IMR-90 (cell line): Measurements from ENCODE around the gene CLCN4. TPM values are rescaled to one million over a fixed set of nuclear protein-coding genes. Genes with fewer than 3 reads are reported as not detected.

Experiments used
- ATAC-seq: fragments of 200-7000 bp; cut with Tn5 transposase; 2 replicates; pipeline ENCODE4 v1.9.1; 2020; ENCODE audit warnings: low read depth, mild to moderate bottlenecking, moderate library complexity
- BruUV-seq: library from RNA; stranded (reverse); fragments of 400-500 nt; replicated peaks from 2 replicates; lab custom pipeline; 2021; lab: Mats Ljungman, UMichigan
- CTCF ChIA-PET: fragments of 300-600 bp; formaldehyde crosslinking; extraction: SDS; loops from one replicate; lab custom pipeline; 2021; ENCODE audit warnings: antibody characterized with exemption; lab: Yijun Ruan, JAX
- POLR2A ChIA-PET: fragments of 300-600 bp; sonication (Branson Sonifier 250); formaldehyde crosslinking; loops from one replicate; lab custom pipeline; 2022; ENCODE audit warnings: antibody characterized with exemption; ENCODE audit not compliant: unreplicated experiment; lab: Charles Lee
- DNase-seq: peaks from one replicate; pipeline ENCODE4 v3.0.0; 2013
- H2AFZ ChIP-seq: replicated peaks from 2 replicates; pipeline ENCODE3; 2013; ENCODE audit warnings: low read length, mild to moderate bottlenecking; ENCODE audit not compliant: poor library complexity
- H2AK5ac ChIP-seq: 2 replicates; pipeline ENCODE4 v1.6.1; 2013; ENCODE audit warnings: low read depth, low read length, inconsistent platforms
- H2AK9ac ChIP-seq: replicated peaks from 2 replicates; pipeline ENCODE3; 2013; ENCODE audit warnings: mild to moderate bottlenecking, low read depth, low read length, moderate library complexity; ENCODE audit not compliant: poor library complexity
- H2BK120ac ChIP-seq: 2 replicates; pipeline ENCODE4 v1.6.1; 2013; ENCODE audit warnings: low read depth, low read length, inconsistent platforms
- H2BK15ac ChIP-seq: 3 replicates; pipeline ENCODE4 v1.6.1; 2013; ENCODE audit warnings: low read depth, low read length, inconsistent platforms
- H2BK20ac ChIP-seq: 2 replicates; pipeline ENCODE4 v1.6.1; 2013; ENCODE audit warnings: low read depth, mild to moderate bottlenecking, inconsistent platforms, low read length, moderate library complexity
- H2BK5ac ChIP-seq: 2 replicates; pipeline ENCODE4 v1.6.1; 2013; ENCODE audit warnings: mild to moderate bottlenecking, low read depth, low read length, inconsistent platforms; ENCODE audit not compliant: poor library complexity, severe bottlenecking
- H3K14ac ChIP-seq: replicated peaks from 2 replicates; pipeline ENCODE4 v1.6.1; 2013; ENCODE audit warnings: low read depth, low read length, inconsistent platforms
- H3K18ac ChIP-seq: 2 replicates; pipeline ENCODE4 v1.6.1; 2013; ENCODE audit warnings: low read depth, low read length, control low read depth
- H3K23ac ChIP-seq: 2 replicates; pipeline ENCODE4 v1.6.1; 2013; ENCODE audit warnings: low read depth, low read length, inconsistent platforms
- H3K27ac ChIP-seq: 2 replicates; pipeline ENCODE4 v1.5.1; 2013; ENCODE audit warnings: mild to moderate bottlenecking, control low read depth, low read length; ENCODE audit not compliant: insufficient read depth
- H3K27me3 ChIP-seq: 2 replicates; pipeline ENCODE4 v1.6.1; 2013; ENCODE audit warnings: low read length; ENCODE audit not compliant: control insufficient read depth, insufficient read depth
- H3K36me3 ChIP-seq: 2 replicates; pipeline ENCODE4 v1.6.1; 2013; ENCODE audit warnings: low read length, mixed read lengths; ENCODE audit not compliant: control insufficient read depth, insufficient read depth
- H3K4ac ChIP-seq: 2 replicates; pipeline ENCODE4 v1.6.1; 2013; ENCODE audit warnings: low read depth, low read length, inconsistent platforms
- H3K4me1 ChIP-seq: 2 replicates; pipeline ENCODE4 v1.6.1; 2013; ENCODE audit warnings: low read length, mixed read lengths; ENCODE audit not compliant: control insufficient read depth, insufficient read depth
- H3K4me2 ChIP-seq: 2 replicates; pipeline ENCODE4 v1.6.1; 2013; ENCODE audit warnings: low read depth, mild to moderate bottlenecking, control low read depth, low read length, moderate library complexity
- H3K4me3 ChIP-seq: 2 replicates; pipeline ENCODE4 v1.5.1; 2013; ENCODE audit warnings: low read depth, mild to moderate bottlenecking, control low read depth, low read length, moderate library complexity; ENCODE audit not compliant: insufficient read depth
- H3K56ac ChIP-seq: 2 replicates; pipeline ENCODE4 v1.6.1; 2013; ENCODE audit warnings: low read length, inconsistent platforms; ENCODE audit not compliant: insufficient read depth; ENCODE audit errors: extremely low read depth
- H3K79me1 ChIP-seq, 2 experiments: 2 replicates each; pipeline ENCODE4 v1.6.1; 2013; ENCODE audit warnings: low read length in 2 of 2, inconsistent platforms in 1 of 2, low read depth in 1 of 2
- H3K9ac ChIP-seq: 2 replicates; pipeline ENCODE4 v1.6.1; 2013; ENCODE audit warnings: low read depth, low read length, control low read depth
- H3K9me1 ChIP-seq: 2 replicates; pipeline ENCODE4 v1.6.1; 2013; ENCODE audit warnings: low read length, inconsistent platforms; ENCODE audit not compliant: insufficient read depth
- H3K9me3 ChIP-seq: 2 replicates; pipeline ENCODE4 v1.6.1; 2013; ENCODE audit warnings: low read length; ENCODE audit not compliant: control insufficient read depth, insufficient read depth
- H4K20me1 ChIP-seq: 2 replicates; pipeline ENCODE4 v1.6.1; 2013; ENCODE audit warnings: low read length, inconsistent platforms; ENCODE audit not compliant: insufficient read depth
- H4K5ac ChIP-seq: 2 replicates; pipeline ENCODE4 v1.6.1; 2013; ENCODE audit warnings: mild to moderate bottlenecking, low read depth, low read length, control low read depth
- H4K8ac ChIP-seq, 2 experiments: 2 replicates each; pipeline ENCODE4 v1.6.1; 2013; ENCODE audit warnings: low read depth in 2 of 2, low read length in 2 of 2, control low read depth in 1 of 2, inconsistent platforms in 1 of 2
- H4K91ac ChIP-seq: 2 replicates; pipeline ENCODE4 v1.6.1; 2013; ENCODE audit warnings: low read depth, low read length, inconsistent platforms; ENCODE audit not compliant: insufficient read depth
- BHLHE40 ChIP-seq: fragments of 150-350 bp; IDR thresholded peaks from 2 replicates; pipeline ENCODE4 v1.6.1; 2016; ENCODE audit warnings: mild to moderate bottlenecking, low read depth, low read length
- FOS ChIP-seq: fragments of 150-350 bp; IDR thresholded peaks from 2 replicates; pipeline ENCODE4 v1.6.1; 2016; ENCODE audit warnings: low read depth, low read length
- MAFK ChIP-seq: IDR thresholded peaks from 2 replicates; pipeline ENCODE4 v1.6.1; 2012; ENCODE audit warnings: low read depth, low read length, improper control_type of control experiment
- NFE2L2 ChIP-seq: fragments of 150-350 bp; IDR thresholded peaks from 2 replicates; pipeline ENCODE4 v1.6.1; 2016; ENCODE audit warnings: low read depth, mild to moderate bottlenecking, low read length
- WGBS, 2 experiments: methylation state at CpG; one replicate each; pipeline versions ENCODE4 v1.1.5 to v1.1.7; 2013; ENCODE audit warnings: missing lambda C conversion rate in 2 of 2; ENCODE audit not compliant: insufficient read length in 1 of 2; ENCODE audit errors: extremely low coverage in 2 of 2; 5-methylcytosine and 5-hydroxymethylcytosine counted together
- dilution Hi-C: fragments of 300-500 bp; cut with HindIII; formaldehyde crosslinking; loops from one replicate; pipeline ENCODE4 v1.14.3; 2018; ENCODE audit warnings: low sequenced_read_pairs; ENCODE audit not compliant: unreplicated experiment
- in situ Hi-C: fragments of 300-500 bp; cut with MboI; formaldehyde crosslinking; loops from 3 replicates; pipeline ENCODE4 v1.14.3; 2019; ENCODE audit warnings: low sequenced_read_pairs, inconsistent platforms, mixed read lengths
- intact Hi-C: fragments of 100-400 bp; cut with micrococcal nuclease; formaldehyde crosslinking; loops from 2 replicates; pipeline ENCODE4 v1.10.0; 2022
- polyA plus RNA-seq, 3 experiments: library from polyadenylated mRNA; depleted of rRNA; stranded (reverse); fragments of >200 nt; gene quantifications; 2 replicates each; pipeline ENCODE4 v1.2.3, GENCODE V29; 2012; ENCODE audit warnings: low replicate concordance in 1 of 3
- total RNA-seq: library from RNA; depleted of rRNA; stranded (reverse); fragments of >200 nt; gene quantifications from 2 replicates; pipeline ENCODE4 v1.2.3, GENCODE V29; 2012

Gene CLCN4
- total and polyA plus RNA-seq, 2 of the 4 experiments (the other 2 are of a cell fraction) = 2.2 to 4.5 TPM

DNA sequence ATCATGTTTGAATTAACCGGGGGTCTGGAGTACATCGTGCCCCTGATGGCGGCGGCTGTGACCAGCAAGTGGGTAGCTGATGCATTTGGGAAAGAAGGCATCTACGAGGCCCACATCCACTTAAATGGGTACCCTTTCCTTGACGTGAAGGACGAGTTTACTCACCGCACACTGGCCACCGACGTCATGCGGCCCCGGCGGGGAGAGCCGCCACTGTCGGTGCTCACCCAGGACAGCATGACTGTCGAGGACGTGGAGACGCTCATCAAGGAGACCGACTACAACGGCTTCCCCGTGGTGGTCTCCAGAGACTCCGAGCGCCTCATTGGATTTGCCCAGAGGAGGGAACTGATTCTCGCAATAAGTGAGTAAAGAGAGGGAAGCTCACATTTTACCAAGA is 56.9 kb downstream of the CLCN4 start:
- Histone ChIP-seq H2BK120ac (no peak overlapping the region), H3K18ac (no peak overlapping the region), H3K36me3 (no peaks in the 10 kb centered on the region), H3K9me1 (no peaks in the 10 kb centered on the region), H3K27ac (no peak overlapping the region), H3K9me3 (no peaks in the 10 kb centered on the region; the same call in 1 of the 2 replicates), H4K8ac (no peak overlapping the region), H3K4me3 (no peak overlapping the region), H2BK20ac (no peak overlapping the region), H3K56ac (no peak overlapping the region), H3K14ac (no peak overlapping the region), H2BK15ac (no peak overlapping the region), H3K4ac (no peak overlapping the region), H3K79me1 (no peaks in the 10 kb centered on the region), H2AK9ac (no peak overlapping the region), H2AFZ (no peak overlapping the region), H4K20me1 (no peaks in the 10 kb centered on the region), H3K27me3 (no peaks in the 10 kb centered on the region), H2AK5ac (no peak overlapping the region), H4K91ac (no peak overlapping the region), H3K4me1 (no peaks in the 10 kb centered on the region), H3K4me2 (no peak overlapping the region), H3K23ac (no peak overlapping the region), H3K9ac (no peak overlapping the region), H2BK5ac (no peak overlapping the region), H4K5ac (no peak overlapping the region)
- CTCF ChIA-PET = no interaction called here
- in situ Hi-C loops (no loop called here), intact Hi-C loops (no loop called here), dilution Hi-C loops (no loop called here)
- DNase-seq = no peak
- BruUV-seq = no TSS peak
- ATAC-seq = no peak
- POLR2A ChIA-PET = no interaction called here
- TF ChIP-seq FOS = no peak
- no peak for TF ChIP-seq MAFK
- TF ChIP-seq BHLHE40 = no peak
- TF ChIP-seq NFE2L2 = no peak
- WGBS, 2 experiments = 94% methylated on average over 10 of the region's 24 CpGs; no CpG with 5 or more reads in 1 of the 2 experiments
